Calu3 (cell line): ENCODE data around the gene TMEM8B. TPM values are rescaled to one million over a fixed set of nuclear protein-coding genes. Genes with fewer than 3 reads are reported as not detected.

ENCODE experiments used
- BruUV-seq: library from RNA; stranded (reverse); fragments of 400-500 nt; replicated peaks from 2 replicates; lab custom pipeline; 2021; lab: Mats Ljungman, UMichigan
- CTCF ChIA-PET: fragments of 300-600 bp; sonication (Branson Sonifier 250); formaldehyde crosslinking; loops from one replicate; lab custom pipeline; 2022; ENCODE audit warnings: antibody characterized with exemption; lab: Charles Lee
- DNase-seq: peaks from one replicate; pipeline ENCODE4 v3.0.0; 2022
- H3K27ac Mint-ChIP-seq: one replicate; pipeline ENCODE4 v1.8.0; 2022; ENCODE audit warnings: mixed read lengths; ENCODE audit not compliant: unreplicated experiment
- H3K27me3 Mint-ChIP-seq: one replicate; pipeline ENCODE4 v1.8.0; 2022; ENCODE audit warnings: mixed read lengths; ENCODE audit not compliant: unreplicated experiment
- H3K36me3 Mint-ChIP-seq: one replicate; pipeline ENCODE4 v1.8.0; 2022; ENCODE audit warnings: mild to moderate bottlenecking, moderate library complexity, mixed read lengths; ENCODE audit not compliant: insufficient read depth, unreplicated experiment
- H3K4me1 Mint-ChIP-seq: one replicate; pipeline ENCODE4 v1.8.0; 2022; ENCODE audit warnings: mild to moderate bottlenecking, low read depth, mixed read lengths; ENCODE audit not compliant: unreplicated experiment
- H3K4me3 Mint-ChIP-seq: one replicate; pipeline ENCODE4 v1.8.0; 2022; ENCODE audit warnings: mild to moderate bottlenecking, low read depth, moderate library complexity, mixed read lengths; ENCODE audit not compliant: unreplicated experiment
- H3K9me3 Mint-ChIP-seq: one replicate; pipeline ENCODE4 v1.8.0; 2022; ENCODE audit warnings: low read depth, mixed read lengths; ENCODE audit not compliant: unreplicated experiment
- intact Hi-C: fragments of 100-400 bp; cut with micrococcal nuclease; formaldehyde crosslinking; loops from one replicate; pipeline ENCODE4 v1.10.0; 2022; ENCODE audit not compliant: unreplicated experiment
- total RNA-seq: library from RNA; stranded (reverse); gene quantifications from 2 replicates; pipeline ENCODE4 v1.2.3, GENCODE V29; 2022
- TF ChIP-seq, protein P1 (sequence below): fragments of 200-600 bp; IDR thresholded peaks from one replicate; pipeline ENCODE4 v1.8.0; 2022; ENCODE audit warnings: antibody characterized with exemption; ENCODE audit not compliant: unreplicated experiment

Gene TMEM8B
- total RNA-seq, 1 experiment from 2014 or later: 2.5 TPM

DNA sequence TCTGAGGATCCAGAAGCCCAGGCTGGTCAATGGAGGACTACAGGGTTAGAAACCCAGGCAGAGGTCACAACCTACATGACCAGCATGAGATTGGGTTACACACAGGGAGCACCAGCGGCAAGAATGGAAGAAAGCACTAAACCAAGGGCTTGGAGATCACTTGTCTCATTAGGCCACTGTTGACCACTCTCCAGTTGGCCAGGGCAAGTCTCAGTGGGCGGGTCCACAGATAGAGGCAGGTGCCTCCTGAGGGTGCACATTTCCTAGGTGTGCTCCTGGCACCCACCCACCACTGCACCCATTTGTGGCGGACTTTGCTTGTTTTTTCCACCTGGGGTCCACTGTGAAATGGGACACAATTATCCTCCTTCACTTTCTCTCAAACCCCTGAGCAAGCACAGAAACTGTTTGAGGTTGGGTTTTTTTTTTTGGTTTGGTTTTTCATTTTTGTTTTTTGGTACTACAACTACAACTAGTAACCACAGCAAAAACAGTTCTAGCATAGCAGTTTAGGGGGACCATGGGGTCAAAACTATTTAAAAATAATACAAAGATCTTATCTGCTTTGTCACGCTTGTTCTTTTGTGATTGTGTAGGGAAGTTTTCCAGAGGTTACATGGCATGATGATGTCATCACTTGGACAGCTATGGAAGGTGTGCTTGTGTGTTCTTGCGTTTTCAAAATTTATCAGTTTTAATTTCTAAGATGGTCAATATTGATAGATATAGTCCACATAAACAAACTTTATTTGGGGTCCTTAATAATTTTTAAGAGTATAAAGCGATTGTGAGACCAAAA lies 31.5 kb upstream of the TMEM8B start:
- no peaks in the 10 kb centered on the region for H3K9me3 Mint-ChIP-seq
- intact Hi-C loops: no loop called here
- peaks cover 4% of the 10 kb centered on the region for H3K36me3 Mint-ChIP-seq
- CTCF ChIA-PET: no interaction called here
- H3K27ac Mint-ChIP-seq: no peak overlapping the region
- no peak for DNase-seq
- no peak overlapping the region for H3K4me3 Mint-ChIP-seq
- BruUV-seq: no TSS peak
- peaks cover 18% of the 10 kb centered on the region for H3K4me1 Mint-ChIP-seq
- no peaks in the 10 kb centered on the region for H3K27me3 Mint-ChIP-seq
- TF ChIP-seq, protein P1, sequence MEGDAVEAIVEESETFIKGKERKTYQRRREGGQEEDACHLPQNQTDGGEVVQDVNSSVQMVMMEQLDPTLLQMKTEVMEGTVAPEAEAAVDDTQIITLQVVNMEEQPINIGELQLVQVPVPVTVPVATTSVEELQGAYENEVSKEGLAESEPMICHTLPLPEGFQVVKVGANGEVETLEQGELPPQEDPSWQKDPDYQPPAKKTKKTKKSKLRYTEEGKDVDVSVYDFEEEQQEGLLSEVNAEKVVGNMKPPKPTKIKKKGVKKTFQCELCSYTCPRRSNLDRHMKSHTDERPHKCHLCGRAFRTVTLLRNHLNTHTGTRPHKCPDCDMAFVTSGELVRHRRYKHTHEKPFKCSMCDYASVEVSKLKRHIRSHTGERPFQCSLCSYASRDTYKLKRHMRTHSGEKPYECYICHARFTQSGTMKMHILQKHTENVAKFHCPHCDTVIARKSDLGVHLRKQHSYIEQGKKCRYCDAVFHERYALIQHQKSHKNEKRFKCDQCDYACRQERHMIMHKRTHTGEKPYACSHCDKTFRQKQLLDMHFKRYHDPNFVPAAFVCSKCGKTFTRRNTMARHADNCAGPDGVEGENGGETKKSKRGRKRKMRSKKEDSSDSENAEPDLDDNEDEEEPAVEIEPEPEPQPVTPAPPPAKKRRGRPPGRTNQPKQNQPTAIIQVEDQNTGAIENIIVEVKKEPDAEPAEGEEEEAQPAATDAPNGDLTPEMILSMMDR: no peak

- TF ChIP-seq, protein P1: no peak
- Mint-ChIP-seq H3K9me3 (no peaks in the 10 kb centered on the region), H3K4me1 (peaks cover 18% of the 10 kb centered on the region), H3K27me3 (no peaks in the 10 kb centered on the region), H3K27ac (no peak overlapping the region), H3K4me3 (no peak overlapping the region), H3K36me3 (peaks cover 4% of the 10 kb centered on the region)
- DNase-seq: no peak
- intact Hi-C loops: no loop called here
- BruUV-seq: no TSS peak
- CTCF ChIA-PET: no interaction called here
Measured at GRCh38 chr9:35798658-35799374, 30.2 kb upstream of the TMEM8B start.

DNA sequence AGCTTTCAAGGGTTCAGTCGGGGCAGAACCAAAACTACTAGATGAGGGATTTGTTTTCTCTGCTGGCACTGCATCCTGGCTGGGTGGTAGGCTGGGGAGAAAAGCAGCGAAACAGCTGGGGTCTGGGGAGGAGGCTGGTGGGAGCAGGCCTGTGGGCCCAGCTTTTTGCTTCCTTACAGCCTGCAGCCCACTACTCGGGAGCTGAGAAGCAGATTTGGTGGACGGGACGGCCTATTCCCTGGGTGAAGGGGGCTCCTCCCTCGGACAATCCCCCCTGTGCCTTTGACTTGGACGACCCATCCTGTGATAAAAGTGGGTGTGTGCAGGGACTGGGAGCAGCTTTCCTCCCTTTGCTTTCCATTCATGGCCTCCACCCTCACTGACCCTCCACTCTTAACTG lies 28.5 kb upstream of the TMEM8B start:
- no peak for DNase-seq
- intact Hi-C loops: no loop called here
- CTCF ChIA-PET: no interaction called here
- Mint-ChIP-seq H3K4me3 (no peak overlapping the region), H3K27me3 (no peaks in the 10 kb centered on the region), H3K9me3 (no peaks in the 10 kb centered on the region), H3K36me3 (peaks cover 4% of the 10 kb centered on the region), H3K27ac (no peak overlapping the region), H3K4me1 (peaks cover 4% of the 10 kb centered on the region)
- no TSS peak for BruUV-seq
- TF ChIP-seq, protein P1: no peak

DNA sequence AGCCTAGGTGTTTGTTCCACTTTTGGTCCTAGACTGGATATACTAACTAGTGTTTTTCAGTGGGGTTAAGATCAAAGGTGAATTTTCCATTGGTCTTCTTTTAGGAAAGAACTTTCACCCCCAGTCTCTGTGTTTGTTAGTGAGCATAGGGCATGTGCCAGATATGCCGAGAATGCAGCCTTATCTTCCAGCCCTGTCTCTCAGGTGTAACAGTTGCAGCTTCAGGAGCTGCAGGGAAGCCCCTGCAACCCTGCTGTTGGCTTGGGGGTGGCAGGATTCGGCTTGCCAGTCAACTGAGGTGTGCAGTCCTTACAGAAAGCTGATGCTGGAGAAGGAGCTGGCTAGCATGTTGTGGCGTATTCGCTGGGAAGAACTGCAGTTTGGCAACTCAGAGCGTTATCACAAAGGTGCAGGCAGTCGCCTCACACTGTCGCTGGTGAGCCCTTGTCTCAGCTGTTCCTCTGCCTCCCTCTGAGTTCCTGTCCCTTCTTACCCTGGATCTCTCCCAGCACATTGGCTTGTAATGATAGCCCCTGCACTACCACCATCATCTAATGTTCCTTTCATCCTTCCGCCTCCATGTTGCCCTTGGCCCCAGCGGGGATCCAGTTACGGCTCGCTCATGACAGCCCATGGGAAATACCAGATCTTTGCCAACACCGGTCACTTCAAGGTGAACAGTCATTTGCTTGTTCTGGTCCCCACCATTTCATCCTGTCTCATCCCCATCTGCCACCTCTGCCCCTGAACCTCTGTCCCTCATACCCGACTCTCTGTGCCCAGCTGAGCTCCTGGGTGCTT lies 27.5 kb upstream of the TMEM8B start:
- Mint-ChIP-seq H3K36me3 (peaks cover 4% of the 10 kb centered on the region), H3K27me3 (no peaks in the 10 kb centered on the region), H3K27ac (no peak overlapping the region), H3K4me1 (no peaks in the 10 kb centered on the region), H3K9me3 (no peaks in the 10 kb centered on the region), H3K4me3 (no peak overlapping the region)
- TF ChIP-seq, protein P1: no peak
- DNase-seq: no peak
- intact Hi-C loops: no loop called here
- BruUV-seq: no TSS peak
- CTCF ChIA-PET: interaction anchor here (0.7 kb wide), 1 partner anchor 18 kb away, joined by 3 read pairs; no protein-coding TSS in a partner anchor
